Left hindlimb (tissue), 1 donor: ENCODE results near the gene GALM.
"Not testable (repeated sequence)": the region's sequence is repeated elsewhere in the genome, so short reads cannot be mapped to it uniquely, and the experiment has no call there.

ENCODE experiments used
- DNase-seq: peaks from one replicate; pipeline ENCODE4 v3.0.0-alpha.2; 2018

The GALM gene

GRCh38 chr2:38650012-38650411 is 15.9 kb upstream of the GALM start:
- DNase-seq: no peak

GRCh38 chr2:38650717-38651116 is 15.2 kb upstream of the GALM start:
- DNase-seq: no peak

GRCh38 chr2:38652431-38653273 is 13.3 kb upstream of the GALM start:
- no peak for DNase-seq

- DNase-seq: no peak
Measured at GRCh38 chr2:38653380-38653714, 12.6 kb upstream of the GALM start.

- no peak for DNase-seq
Measured at GRCh38 chr2:38653715-38654527, 12.0 kb upstream of the GALM start.

GRCh38 chr2:38654528-38655381 is 11.2 kb upstream of the GALM start:
- DNase-seq: no peak

GRCh38 chr2:38655441-38655840 is 10.5 kb upstream of the GALM start:
- DNase-seq: no peak

- DNase-seq: no peak
Measured at GRCh38 chr2:38656866-38657480, 8.9 kb upstream of the GALM start.

- no peak for DNase-seq
Measured at GRCh38 chr2:38658613-38659012, 7.3 kb upstream of the GALM start.

GRCh38 chr2:38659115-38659514 is 6.8 kb upstream of the GALM start:
- no peak for DNase-seq

GRCh38 chr2:38660282-38660681 is 5.6 kb upstream of the GALM start:
- DNase-seq: no peak

- DNase-seq: no peak
Measured at GRCh38 chr2:38661306-38661705, 4.6 kb upstream of the GALM start.

GRCh38 chr2:38666556-38666910 is 619 bp downstream of the GALM start:
- DNase-seq: no peak

GRCh38 chr2:38668092-38668491 is 2.2 kb downstream of the GALM start:
- no peak for DNase-seq

GRCh38 chr2:38668779-38669479 is 3.0 kb downstream of the GALM start:
- no peak for DNase-seq

GRCh38 chr2:38671303-38671702 is 5.4 kb downstream of the GALM start:
- DNase-seq: no peak

- DNase-seq: no peak
Measured at GRCh38 chr2:38671946-38672345, 6.0 kb downstream of the GALM start.

- no peak for DNase-seq
Measured at GRCh38 chr2:38672445-38673391, 6.8 kb downstream of the GALM start.

- no peak for DNase-seq
Measured at GRCh38 chr2:38676681-38677080, 10.8 kb downstream of the GALM start.

GRCh38 chr2:38680868-38681267 is 15.0 kb downstream of the GALM start:
- DNase-seq: not testable (repeated sequence)

- DNase-seq: no peak
Measured at GRCh38 chr2:38682008-38682575, 16.2 kb downstream of the GALM start.
